DOHH2 (cell line): Measurements from ENCODE around the gene TMEM181.

Source experiments
- EZH2phosphoT487 ChIP-seq: fragments of 200-600 bp; sonication (generic); IDR thresholded peaks from 2 replicates; pipeline ENCODE4 v1.6.1; 2017; ENCODE audit warnings: borderline replicate concordance, mild to moderate bottlenecking, antibody characterized with exemption, low read length, moderate library complexity, mixed read lengths
- TF ChIP-seq, protein P1 (sequence below): fragments of 200-600 bp; sonication (generic); IDR thresholded peaks from one replicate; pipeline ENCODE4 v1.5.1; 2014; ENCODE audit warnings: antibody characterized with exemption, mild to moderate bottlenecking, low read depth, low read length; ENCODE audit not compliant: poor library complexity, severe bottlenecking

DNA sequence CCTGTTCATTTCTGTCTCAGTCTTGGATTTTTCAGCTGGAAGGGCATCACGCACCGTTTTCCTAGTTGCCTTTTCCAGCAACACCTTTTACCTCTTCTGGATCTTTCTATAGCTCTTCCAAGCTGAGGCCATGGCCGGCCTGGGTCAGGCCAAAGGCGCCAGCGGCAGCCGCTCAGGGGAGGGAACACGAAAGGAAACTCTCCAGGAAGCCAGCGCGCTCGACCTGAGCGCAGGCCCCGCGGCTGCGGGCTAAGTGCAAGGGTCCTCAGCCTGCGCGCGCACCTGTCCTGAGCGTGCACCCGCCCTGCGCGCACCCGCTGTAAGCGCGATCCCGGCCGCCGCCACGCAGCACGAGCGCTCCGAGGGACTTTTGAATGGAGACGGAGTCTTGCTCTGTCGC lies 43.8 kb upstream of the TMEM181 start:
- TF ChIP-seq, protein P1, sequence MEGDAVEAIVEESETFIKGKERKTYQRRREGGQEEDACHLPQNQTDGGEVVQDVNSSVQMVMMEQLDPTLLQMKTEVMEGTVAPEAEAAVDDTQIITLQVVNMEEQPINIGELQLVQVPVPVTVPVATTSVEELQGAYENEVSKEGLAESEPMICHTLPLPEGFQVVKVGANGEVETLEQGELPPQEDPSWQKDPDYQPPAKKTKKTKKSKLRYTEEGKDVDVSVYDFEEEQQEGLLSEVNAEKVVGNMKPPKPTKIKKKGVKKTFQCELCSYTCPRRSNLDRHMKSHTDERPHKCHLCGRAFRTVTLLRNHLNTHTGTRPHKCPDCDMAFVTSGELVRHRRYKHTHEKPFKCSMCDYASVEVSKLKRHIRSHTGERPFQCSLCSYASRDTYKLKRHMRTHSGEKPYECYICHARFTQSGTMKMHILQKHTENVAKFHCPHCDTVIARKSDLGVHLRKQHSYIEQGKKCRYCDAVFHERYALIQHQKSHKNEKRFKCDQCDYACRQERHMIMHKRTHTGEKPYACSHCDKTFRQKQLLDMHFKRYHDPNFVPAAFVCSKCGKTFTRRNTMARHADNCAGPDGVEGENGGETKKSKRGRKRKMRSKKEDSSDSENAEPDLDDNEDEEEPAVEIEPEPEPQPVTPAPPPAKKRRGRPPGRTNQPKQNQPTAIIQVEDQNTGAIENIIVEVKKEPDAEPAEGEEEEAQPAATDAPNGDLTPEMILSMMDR, result no peak
- TF ChIP-seq EZH2phosphoT487, result no peak
